HG02678 (cell line): ENCODE data around the gene DSTN.

Source experiments
- ATAC-seq: cut with Tn5 transposase; IDR thresholded peaks from one replicate; pipeline ENCODE4 v1.9.1; 2021; ENCODE audit warnings: mild to moderate bottlenecking, moderate library complexity; ENCODE audit not compliant: unreplicated experiment

Gene DSTN

DNA sequence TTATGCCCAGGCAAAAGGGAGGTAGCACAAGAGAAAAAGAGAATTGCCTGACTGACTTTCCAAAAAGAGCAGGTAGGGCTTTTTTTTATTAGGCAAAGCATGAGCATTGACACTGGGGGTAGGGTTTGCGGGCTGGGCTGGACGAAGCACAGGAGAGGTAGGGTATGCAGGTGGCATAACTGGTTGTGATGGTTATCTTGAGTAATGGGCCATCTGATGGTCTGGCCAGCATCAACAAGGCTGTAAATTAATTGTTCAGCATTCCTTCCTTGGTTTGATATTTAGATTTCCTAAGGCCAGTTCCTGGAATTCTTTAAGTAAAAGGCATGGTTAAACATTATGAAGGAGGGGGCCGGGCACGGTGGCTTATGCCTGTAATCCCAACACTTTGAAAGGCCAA, 24.7 kb upstream of the DSTN start:
- no peak for ATAC-seq

DNA sequence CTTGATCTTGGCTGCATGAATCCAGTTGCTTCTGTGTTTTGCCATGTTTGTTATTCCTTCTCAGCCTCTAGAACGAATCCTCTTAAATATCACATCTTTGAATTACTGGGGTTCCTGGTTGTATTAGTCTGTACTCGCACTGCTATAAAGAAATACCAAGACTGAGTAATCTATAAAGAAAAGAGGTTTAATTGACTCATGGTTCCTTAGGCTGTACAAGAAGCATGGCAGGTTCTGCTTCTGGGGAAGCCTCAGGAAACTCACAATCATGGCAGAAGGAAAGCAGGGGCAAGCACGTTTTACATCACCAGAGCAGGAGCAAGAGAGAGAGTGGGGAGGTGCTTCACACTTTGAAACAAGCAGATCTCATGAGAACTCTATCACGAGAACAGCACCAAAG, 20.7 kb upstream of the DSTN start:
- ATAC-seq = no peak

- no peak for ATAC-seq
Observed at GRCh38 chr20:17555106-17555505, 14.8 kb upstream of the DSTN start.

DNA sequence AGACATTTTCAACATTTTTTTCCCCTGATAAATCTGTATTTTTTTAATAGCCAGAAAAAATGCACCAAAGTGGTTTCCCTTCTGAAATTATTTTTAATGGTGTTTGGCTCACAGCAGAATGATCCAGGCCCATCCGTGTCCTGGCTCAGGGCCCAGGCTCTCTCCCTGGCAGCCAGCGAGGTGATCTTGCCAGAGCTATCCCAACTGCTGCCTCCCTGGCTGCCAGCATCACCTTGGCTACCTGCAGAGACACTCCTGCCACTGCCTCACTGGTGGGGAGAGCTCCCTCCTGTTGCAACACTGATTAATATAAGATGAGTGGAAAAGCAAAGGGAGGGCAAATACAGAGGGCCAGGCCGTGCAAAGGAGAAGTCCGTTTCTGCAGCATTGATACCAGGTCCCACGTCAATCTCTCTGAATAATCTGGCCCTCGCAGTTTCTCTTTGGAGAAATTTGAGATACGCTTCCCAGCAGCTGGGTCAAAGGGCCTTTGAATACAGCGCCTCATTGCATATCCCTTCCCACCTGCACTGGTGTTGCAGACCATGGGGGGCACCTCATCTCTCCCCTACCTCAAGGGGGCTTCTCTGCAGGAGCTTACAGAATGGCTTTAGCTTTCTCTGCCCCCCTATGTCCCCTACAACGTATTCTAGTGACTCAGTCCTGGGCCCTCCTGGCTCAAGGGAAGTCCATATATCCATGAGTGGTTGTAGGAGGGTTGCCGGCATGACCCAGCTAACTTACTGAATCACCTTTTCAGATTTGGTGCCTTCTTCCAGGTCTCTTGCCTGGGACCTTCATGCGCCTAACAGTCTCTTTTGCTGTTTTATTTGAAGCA, 12.8 kb upstream of the DSTN start:
- ATAC-seq = no peak

- no peak for ATAC-seq
Observed at GRCh38 chr20:17557675-17558006, 12.2 kb upstream of the DSTN start.

- no peak for ATAC-seq
Observed at GRCh38 chr20:17558154-17558940, 11.5 kb upstream of the DSTN start.

DNA sequence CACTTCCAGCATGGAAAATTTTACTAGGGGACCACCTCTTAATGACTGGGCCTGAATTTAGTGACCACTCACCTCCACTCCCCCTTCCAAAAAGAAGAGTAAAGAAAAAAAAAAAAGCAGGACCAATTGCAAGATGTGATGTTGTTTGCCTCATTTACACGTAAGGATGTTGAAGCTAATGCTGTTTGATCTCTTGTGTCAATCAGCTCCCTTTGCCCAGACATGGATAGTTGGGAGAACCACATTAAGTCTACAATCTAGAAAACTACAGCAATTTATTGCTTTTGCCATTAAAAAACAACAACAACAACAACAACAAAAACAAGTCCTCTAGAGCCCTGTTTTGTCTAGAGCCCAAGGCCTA, 11.0 kb upstream of the DSTN start:
- no peak for ATAC-seq

GRCh38 chr20:17559338-17559737, 10.5 kb upstream of the DSTN start:
- ATAC-seq = no peak

DNA sequence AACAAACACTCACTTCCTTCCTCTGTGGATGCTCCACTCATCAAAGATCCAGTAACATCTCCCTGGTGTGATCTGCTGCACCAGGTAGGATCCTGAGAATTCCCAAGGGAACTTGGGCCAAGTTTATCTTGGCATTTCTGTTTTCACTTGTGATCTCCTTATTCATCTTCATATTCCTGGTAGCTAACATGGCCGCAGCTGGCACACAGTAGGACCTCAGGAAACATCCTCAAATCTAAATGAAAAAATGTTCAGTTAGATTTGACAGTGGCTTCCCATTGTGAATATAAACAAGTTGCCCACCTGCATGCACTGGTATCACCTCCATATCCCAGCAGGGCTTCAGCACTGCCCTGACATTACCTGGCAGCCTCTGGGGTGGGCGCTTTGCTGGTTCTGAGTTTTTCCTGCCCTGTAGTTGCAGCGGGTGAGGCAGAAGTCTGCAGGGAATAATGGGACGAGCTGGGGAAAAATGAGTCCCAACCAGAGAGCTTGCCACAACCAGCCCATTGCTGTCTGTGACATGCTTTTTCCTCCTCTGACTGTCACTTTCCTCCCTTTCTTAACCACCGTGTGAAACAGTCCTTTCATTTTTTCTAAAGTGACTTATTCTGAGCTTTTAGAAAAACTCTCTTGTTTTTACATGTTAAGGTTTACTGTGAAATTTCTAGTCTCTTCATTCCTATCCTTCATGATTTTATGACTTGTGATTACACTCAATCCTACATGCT, 9.4 kb upstream of the DSTN start:
- no peak for ATAC-seq

DNA sequence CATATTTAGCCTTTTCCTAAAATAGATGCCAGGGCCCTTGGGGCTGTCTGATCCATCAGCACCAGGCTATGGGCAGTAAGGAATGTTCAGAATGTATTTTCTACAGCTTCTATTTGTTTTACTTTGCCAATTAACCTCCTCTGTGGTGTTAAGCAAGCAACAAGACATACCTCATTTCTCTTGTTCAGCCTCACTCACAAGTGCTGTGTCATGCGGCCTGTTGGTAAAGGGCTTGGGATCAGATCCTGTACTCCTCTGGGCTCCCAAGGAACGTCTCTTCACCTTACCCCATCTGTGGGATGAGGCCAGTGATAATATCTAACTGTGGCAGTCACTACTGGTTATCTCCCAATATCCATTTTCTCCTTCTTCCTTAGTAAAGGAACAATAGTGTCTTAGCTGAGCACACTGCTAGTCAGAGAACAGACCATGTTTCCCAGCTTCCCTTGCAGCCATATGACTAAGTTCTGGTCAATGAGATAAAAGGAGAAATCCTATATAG, 7.0 kb upstream of the DSTN start:
- ATAC-seq = no peak

- no peak for ATAC-seq
Observed at GRCh38 chr20:17565169-17565845, 4.6 kb upstream of the DSTN start.

GRCh38 chr20:17566345-17566744, 3.5 kb upstream of the DSTN start:
- ATAC-seq = no peak

- no peak for ATAC-seq
Observed at GRCh38 chr20:17568045-17568788, 1.7 kb upstream of the DSTN start.

- no peak for ATAC-seq
Observed at GRCh38 chr20:17568972-17569521, 828 bp upstream of the DSTN start.

- ATAC-seq = peak; percentile 26
Observed at GRCh38 chr20:17570347-17571152, 675 bp downstream of the DSTN start.

GRCh38 chr20:17571153-17571527, 1.3 kb downstream of the DSTN start:
- peak; percentile 29 for ATAC-seq

DNA sequence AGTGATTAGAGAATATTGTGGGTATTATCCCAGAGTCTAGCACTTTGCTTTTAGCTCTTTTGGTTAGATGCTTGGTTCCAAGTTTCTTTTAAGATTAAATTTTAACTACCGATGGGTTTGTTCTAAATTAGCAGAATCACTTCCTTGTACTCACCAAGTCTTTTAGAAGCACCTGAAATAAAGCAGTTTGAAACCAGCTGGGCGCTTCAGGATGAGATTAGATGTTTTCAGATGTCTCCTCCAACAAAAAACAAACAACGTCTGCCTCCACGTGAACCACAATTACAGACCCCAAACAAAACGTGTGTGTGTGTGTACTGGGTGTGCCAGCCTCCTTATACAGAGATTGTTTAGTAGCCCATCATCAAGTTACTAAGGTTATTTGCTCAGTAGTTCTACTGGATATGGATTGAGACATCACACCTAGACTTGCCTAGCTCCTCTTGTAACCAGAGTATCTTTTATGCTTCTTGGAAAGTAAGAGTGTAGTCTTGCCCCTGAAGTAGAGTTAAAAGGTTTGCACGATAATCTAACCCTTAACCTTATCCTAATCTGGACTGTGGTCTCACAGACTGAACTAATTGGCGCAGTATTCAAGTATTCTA, 2.3 kb downstream of the DSTN start:
- no peak for ATAC-seq

DNA sequence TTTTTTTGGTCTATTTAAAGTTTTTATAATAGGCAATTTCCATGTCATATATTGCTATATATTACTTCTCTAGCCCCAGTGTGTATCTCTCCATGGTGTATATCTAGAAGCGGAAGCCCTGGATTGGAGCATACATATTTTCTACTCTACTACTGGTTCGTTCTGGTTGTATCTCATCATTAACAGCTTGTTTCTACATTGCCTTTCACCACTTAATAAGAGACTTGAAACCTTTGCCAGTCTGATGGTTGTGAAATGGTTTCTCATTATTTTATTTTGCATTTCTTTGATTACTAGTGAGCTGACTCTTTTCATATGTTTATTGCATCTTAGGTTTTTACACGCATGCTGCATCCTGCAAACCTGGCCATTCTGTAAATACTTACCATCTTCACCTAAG, 3.6 kb downstream of the DSTN start:
- no peak for ATAC-seq

- ATAC-seq = no peak
Observed at GRCh38 chr20:17576215-17576614, 6.3 kb downstream of the DSTN start.
